Measurements from ENCODE around the gene APAF1.

The APAF1 gene

GRCh38 chr12:98741196-98741555 lies 96.1 kb downstream of the APAF1 start:
- ChIA-PET POLR2A (ENCODE audit: low non-redundant PET) (no interaction called here), CTCF (no interaction called here)
- TF ChIP-seq CTCF (conservative IDR thresholded peaks at IDR 0.05; ENCODE audit: low read depth), result no peak
- no peak overlapping the region for H3K27ac ChIP-seq
- DNase-seq (ENCODE audit: low spot score), result no peak

GRCh38 chr12:98741556-98742265 lies 96.6 kb downstream of the APAF1 start:
- ChIA-PET CTCF (no interaction called here), POLR2A (ENCODE audit: low non-redundant PET) (no interaction called here)
- no peak for TF ChIP-seq CTCF (conservative IDR thresholded peaks at IDR 0.05; ENCODE audit: low read depth)
- H3K27ac ChIP-seq, result no peak overlapping the region
- no peak for DNase-seq (ENCODE audit: low spot score)

- ChIA-PET POLR2A (ENCODE audit: low non-redundant PET) (no interaction called here), CTCF (no interaction called here)
- H3K27ac ChIP-seq, result no peak overlapping the region
- TF ChIP-seq CTCF (conservative IDR thresholded peaks at IDR 0.05; ENCODE audit: low read depth), result peak; percentile 19; the same call in 1 of the 2 replicates
- peak; percentile 21 for DNase-seq (ENCODE audit: low spot score)
These were observed 98.4 kb downstream of the APAF1 start for GRCh38 chr12:98743362-98743953.

- no peak overlapping the region for H3K27ac ChIP-seq
- CTCF ChIA-PET, result no interaction called here
- no peak for TF ChIP-seq CTCF (conservative IDR thresholded peaks at IDR 0.05; ENCODE audit: low read depth)
- POLR2A ChIA-PET (ENCODE audit: low non-redundant PET), result no interaction called here
- DNase-seq (ENCODE audit: low spot score), result no peak
These were observed 99.6 kb downstream of the APAF1 start for GRCh38 chr12:98744680-98745079.

- ChIA-PET CTCF (no interaction called here), POLR2A (ENCODE audit: low non-redundant PET) (no interaction called here)
- H3K27ac ChIP-seq, result no peak overlapping the region
- TF ChIP-seq CTCF (conservative IDR thresholded peaks at IDR 0.05; ENCODE audit: low read depth), result no peak
- no peak for DNase-seq (ENCODE audit: low spot score)
These were observed 100.7 kb downstream of the APAF1 start for GRCh38 chr12:98745578-98746391.

GRCh38 chr12:98748463-98748862 lies 103.4 kb downstream of the APAF1 start:
- H3K27ac ChIP-seq, result no peak overlapping the region
- CTCF ChIA-PET, result no interaction called here
- TF ChIP-seq CTCF (conservative IDR thresholded peaks at IDR 0.05; ENCODE audit: low read depth), result no peak
- POLR2A ChIA-PET (ENCODE audit: low non-redundant PET), result no interaction called here
- DNase-seq (ENCODE audit: low spot score), result no peak

Data from RWPE1 (cell line).